Measurements from ENCODE around the gene CABP2.
A peak's percentile ranks its signal among the peaks of the same experiment; 100 is the strongest.

GRCh38 chr11:67507864-67508485 lies 15.3 kb downstream of the CABP2 start, which contains the start of gene CDK2AP2:
- TF ChIP-seq CTCF (IDR thresholded peaks at IDR 0.05) (peak in 3 of 6 experiments; percentile 0 to 27 (median 25)), POLR2A (IDR thresholded peaks at IDR 0.05) (peak; percentile 89 to 97)

Data from Peyer's patch (tissue), 4 donors.